ENCODE measurements around the gene YIPF1. TPM values are rescaled to one million over a fixed set of nuclear protein-coding genes. Genes with fewer than 3 reads are reported as not detected.
"Not testable (repeated sequence)": the region's sequence is repeated elsewhere in the genome, so short reads cannot be mapped to it uniquely, and the experiment has no call there.

YIPF1 gene
- polyA plus RNA-seq, 1 of the 3 experiments (the other 2 are of a cell fraction): 23.1 TPM

GRCh38 chr1:53878492-53879105, 11.0 kb downstream of the YIPF1 start:
- H4K20me1 ChIP-seq (ENCODE audit: insufficient read depth): no peaks in the 10 kb centered on the region
- H3K9ac ChIP-seq: no peak overlapping the region
- DNase-seq: peak; percentile 39
- no peaks in the 10 kb centered on the region for H3F3A ChIP-seq (replicated peaks; ENCODE audit: insufficient read depth)
- H3K27me3 ChIP-seq (ENCODE audit: insufficient read depth): no peaks in the 10 kb centered on the region
- 51% methylated on average over 5 of the region's 5 CpGs for WGBS (ENCODE audit: low lambda C conversion rate)
- no peak for TF ChIP-seq ELF1 (IDR thresholded peaks at IDR 0.05)
- TF ChIP-seq EZH2phosphoT487 (IDR thresholded peaks at IDR 0.05; ENCODE audit: borderline replicate concordance, low read depth): no peak
- TF ChIP-seq SMC3 (IDR thresholded peaks at IDR 0.05; ENCODE audit: low read depth, low read length): peak; percentile 61
- no peak for TF ChIP-seq SIN3A (IDR thresholded peaks at IDR 0.05; ENCODE audit: borderline replicate concordance, low read depth, low read length)
- TF ChIP-seq PBX3 (IDR thresholded peaks at IDR 0.05): no peak
- peak; percentile 68 for TF ChIP-seq RAD21 (IDR thresholded peaks at IDR 0.05; ENCODE audit: low read length)
- no peak for TF ChIP-seq ZBTB33 (IDR thresholded peaks at IDR 0.05; ENCODE audit: borderline replicate concordance, low read depth)
- no peak for TF ChIP-seq MXI1 (IDR thresholded peaks at IDR 0.05; ENCODE audit: low read depth, low read length)
- no peak for TF ChIP-seq USF2 (IDR thresholded peaks at IDR 0.05; ENCODE audit: borderline replicate concordance, low read depth, low read length)
- TF ChIP-seq FOXJ3 (CRISPR knock-in tag; IDR thresholded peaks at IDR 0.05): no peak
- no peak for TF ChIP-seq REST (IDR thresholded peaks at IDR 0.05; ENCODE audit: low read depth, low read length)
- peak; percentile 82 for TF ChIP-seq CTCF (IDR thresholded peaks at IDR 0.05)
- H3K4me2 ChIP-seq: no peak overlapping the region
- no peaks in the 10 kb centered on the region for H3K4me1 ChIP-seq (ENCODE audit: control insufficient read depth in 1 of 2, insufficient read depth in 2 of 2, low read depth in 1 of 2, low read length in 1 of 2)
- no peak overlapping the region for H3K4me3 ChIP-seq (ENCODE audit: low read depth in 2 of 2, low read length in 1 of 2)
- no peaks in the 10 kb centered on the region for H3K79me2 ChIP-seq (ENCODE audit: insufficient read depth)
- no peak overlapping the region for H3K27ac ChIP-seq (ENCODE audit: low read depth in 2 of 2, low read length in 1 of 2)
- no peaks in the 10 kb centered on the region for H3K9me3 ChIP-seq
- no peaks in the 10 kb centered on the region for H3K9me2 ChIP-seq
- peaks cover 38 to 47% of the 10 kb centered on the region in 2 experiments for H3K36me3 ChIP-seq (replicated peaks in 1 of 2; ENCODE audit: control insufficient read depth in 1 of 2, insufficient read depth in 2 of 2, low read length in 1 of 2)
- POLR2A ChIA-PET: no interaction called here
- CTCF ChIA-PET: interaction anchor here (0.6 to 5.6 kb wide), 36 partner anchors 9 to 203 kb away, joined by 3 to 100 read pairs (median 4); partner anchors contain the start of genes DIO1, IFT25, LRRC42 and YIPF1
- H2AFZ ChIP-seq (ENCODE audit: low read depth): no peak overlapping the region

- H3K4me2 ChIP-seq; H3K4me3 ChIP-seq (ENCODE audit: low read depth in 2 of 2, low read length in 1 of 2); H3K27me3 ChIP-seq (ENCODE audit: insufficient read depth); H3K9me2 ChIP-seq; DNase-seq; H3K9me3 ChIP-seq; H4K20me1 ChIP-seq (ENCODE audit: insufficient read depth); H3K27ac ChIP-seq (ENCODE audit: low read depth in 2 of 2, low read length in 1 of 2); H3K4me1 ChIP-seq (ENCODE audit: control insufficient read depth in 1 of 2, insufficient read depth in 2 of 2, low read depth in 1 of 2, low read length in 1 of 2); H3F3A ChIP-seq (replicated peaks; ENCODE audit: insufficient read depth); H3K79me2 ChIP-seq (ENCODE audit: insufficient read depth); H2AFZ ChIP-seq (ENCODE audit: low read depth); POLR2A ChIA-PET; H3K9ac ChIP-seq: not testable (repeated sequence)
- H3K36me3 ChIP-seq (replicated peaks in 1 of 2; ENCODE audit: control insufficient read depth in 1 of 2, insufficient read depth in 2 of 2, low read length in 1 of 2): peaks cover 47 to 48% of the 10 kb centered on the region in 2 experiments
- 95% methylated on average over 2 of the region's 2 CpGs for WGBS (ENCODE audit: low lambda C conversion rate)
- CTCF ChIA-PET: interaction anchor here (1.2 to 5.1 kb wide), 3 partner anchors 14 to 84 kb away, joined by 5 to 100 read pairs (median 13); partner anchors contain the start of genes IFT25 and LRRC42
Measured at GRCh38 chr1:53875150-53875549, 14.4 kb downstream of the YIPF1 start.
